ENCODE measurements around the gene FAM118B. TPM values are rescaled to one million over a fixed set of nuclear protein-coding genes. Genes with fewer than 3 reads are reported as not detected.
"Not testable (repeated sequence)": the region's sequence is repeated elsewhere in the genome, so short reads cannot be mapped to it uniquely, and the experiment has no call there.

The FAM118B gene
- total RNA-seq, 1 donor from 2014 or later: 32.4 TPM

GRCh38 chr11:126303623-126304456 lies 92.3 kb downstream of the FAM118B start, which contains the start of gene DCPS:
TSS of gene DCPS (plus strand) at chr11:126304060. CDS start at chr11:126304081, 21 bp downstream.
- no peak for TF ChIP-seq CTCF (IDR thresholded peaks at IDR 0.05; ENCODE audit: unreplicated experiment)
- H3K27me3 Mint-ChIP-seq: no peaks in the 10 kb centered on the region
- H3K9me3 Mint-ChIP-seq (ENCODE audit: low read depth): no peaks in the 10 kb centered on the region
- H3K4me3 Mint-ChIP-seq (ENCODE audit: low read depth): peak within 1 kb of the TSS; percentile 88
- DNase-seq (ENCODE audit: low spot score, unreplicated experiment): peak; percentile 85
- H3K27ac Mint-ChIP-seq: peak within 1 kb of the TSS; percentile 95
- H3K4me1 Mint-ChIP-seq (ENCODE audit: low read depth): peaks cover 16% of the 10 kb centered on the region
- peaks cover 5% of the 10 kb centered on the region for H3K36me3 Mint-ChIP-seq (ENCODE audit: insufficient read depth)

- Mint-ChIP-seq H3K36me3 (ENCODE audit: insufficient read depth) (peaks cover 2% of the 10 kb centered on the region), H3K4me3 (ENCODE audit: low read depth) (peak overlapping the region; percentile 88), H3K9me3 (ENCODE audit: low read depth) (no peaks in the 10 kb centered on the region), H3K27me3 (no peaks in the 10 kb centered on the region), H3K4me1 (ENCODE audit: low read depth) (peaks cover 16% of the 10 kb centered on the region), H3K27ac (peak overlapping the region; percentile 95)
- no peak for DNase-seq (ENCODE audit: low spot score, unreplicated experiment)
- no peak for TF ChIP-seq CTCF (IDR thresholded peaks at IDR 0.05; ENCODE audit: unreplicated experiment)
Measured at GRCh38 chr11:126304457-126305075, 93.0 kb downstream of the FAM118B start.

DNA sequence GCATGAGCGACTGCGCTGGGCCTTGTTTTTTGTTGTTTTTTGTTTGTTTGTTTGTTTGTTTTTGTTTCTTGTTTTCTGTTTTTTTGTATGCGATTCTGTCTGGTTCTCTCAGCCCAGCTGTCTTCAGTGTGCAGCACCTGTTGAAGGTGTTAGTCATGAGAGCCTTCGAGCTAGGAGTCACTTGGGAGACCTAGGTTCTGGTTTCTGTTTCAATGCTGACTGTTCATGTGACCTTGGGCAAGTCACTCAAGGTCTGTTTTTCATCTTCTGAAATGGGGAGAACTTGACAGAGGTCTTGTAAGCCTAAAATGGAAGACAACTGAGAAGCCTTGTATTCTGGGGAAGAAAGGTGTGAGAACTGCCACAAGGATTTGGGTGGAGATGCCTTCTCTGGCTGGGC lies 94.1 kb downstream of the FAM118B start:
- H3K4me1 Mint-ChIP-seq (ENCODE audit: low read depth): peaks cover 16% of the 10 kb centered on the region
- DNase-seq (ENCODE audit: low spot score, unreplicated experiment): no peak
- no peaks in the 10 kb centered on the region for H3K9me3 Mint-ChIP-seq (ENCODE audit: low read depth)
- TF ChIP-seq CTCF (IDR thresholded peaks at IDR 0.05; ENCODE audit: unreplicated experiment): no peak
- H3K27me3 Mint-ChIP-seq: no peaks in the 10 kb centered on the region
- H3K27ac Mint-ChIP-seq: no peak overlapping the region
- H3K36me3 Mint-ChIP-seq (ENCODE audit: insufficient read depth): peaks cover 2% of the 10 kb centered on the region
- H3K4me3 Mint-ChIP-seq (ENCODE audit: low read depth): no peak overlapping the region

DNA sequence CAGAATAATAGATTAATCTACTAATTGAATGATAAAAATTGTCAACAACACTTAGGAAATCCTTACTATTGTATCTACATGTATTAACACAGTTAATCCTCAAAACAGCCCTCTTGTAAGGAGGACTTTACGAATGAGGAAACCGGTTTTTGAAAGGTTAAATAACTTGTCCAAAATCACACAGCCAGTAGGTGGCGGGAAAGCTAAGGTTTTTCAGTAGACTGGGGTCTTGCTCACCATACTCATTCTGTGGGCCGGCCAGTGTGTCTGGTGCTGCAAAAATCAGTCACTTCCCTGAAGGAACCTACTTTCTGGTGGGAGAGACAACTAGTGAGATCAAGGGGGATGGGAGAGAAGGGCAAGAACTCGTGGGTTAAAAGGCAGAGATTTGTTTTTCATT lies 96.1 kb downstream of the FAM118B start:
- peaks cover 16% of the 10 kb centered on the region for H3K4me1 Mint-ChIP-seq (ENCODE audit: low read depth)
- peaks cover under 1% of the 10 kb centered on the region for H3K36me3 Mint-ChIP-seq (ENCODE audit: insufficient read depth)
- H3K4me3 Mint-ChIP-seq (ENCODE audit: low read depth): no peak overlapping the region
- no peaks in the 10 kb centered on the region for H3K27me3 Mint-ChIP-seq
- peak; percentile 54 for TF ChIP-seq CTCF (IDR thresholded peaks at IDR 0.05; ENCODE audit: unreplicated experiment)
- no peak for DNase-seq (ENCODE audit: low spot score, unreplicated experiment)
- H3K9me3 Mint-ChIP-seq (ENCODE audit: low read depth): no peaks in the 10 kb centered on the region
- peak overlapping the region; percentile 68 for H3K27ac Mint-ChIP-seq

DNA sequence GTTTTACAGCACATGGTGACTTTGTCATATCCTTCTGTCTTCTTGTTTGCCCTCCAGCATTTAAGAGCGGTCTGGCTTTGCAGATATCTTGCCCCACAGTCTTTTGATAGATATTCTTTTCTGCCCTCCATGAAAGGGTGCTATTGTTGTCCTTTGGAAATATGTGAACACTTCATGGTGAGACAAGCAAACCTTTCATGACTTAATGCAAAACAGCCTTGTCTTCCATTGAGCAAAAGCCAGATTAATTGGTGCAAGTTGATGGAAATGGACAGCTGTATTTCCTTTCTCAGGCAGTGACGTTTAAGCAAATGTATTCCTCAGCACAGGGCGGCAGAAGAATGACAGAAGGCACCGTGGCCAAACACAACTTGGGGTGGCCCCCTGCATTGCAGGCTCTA lies 96.7 kb downstream of the FAM118B start:
- H3K4me1 Mint-ChIP-seq (ENCODE audit: low read depth): peaks cover 16% of the 10 kb centered on the region
- no peaks in the 10 kb centered on the region for H3K27me3 Mint-ChIP-seq
- H3K36me3 Mint-ChIP-seq (ENCODE audit: insufficient read depth): no peaks in the 10 kb centered on the region
- H3K27ac Mint-ChIP-seq: no peak overlapping the region
- H3K9me3 Mint-ChIP-seq (ENCODE audit: low read depth): no peaks in the 10 kb centered on the region
- DNase-seq (ENCODE audit: low spot score, unreplicated experiment): no peak
- no peak for TF ChIP-seq CTCF (IDR thresholded peaks at IDR 0.05; ENCODE audit: unreplicated experiment)
- H3K4me3 Mint-ChIP-seq (ENCODE audit: low read depth): no peak overlapping the region

DNA sequence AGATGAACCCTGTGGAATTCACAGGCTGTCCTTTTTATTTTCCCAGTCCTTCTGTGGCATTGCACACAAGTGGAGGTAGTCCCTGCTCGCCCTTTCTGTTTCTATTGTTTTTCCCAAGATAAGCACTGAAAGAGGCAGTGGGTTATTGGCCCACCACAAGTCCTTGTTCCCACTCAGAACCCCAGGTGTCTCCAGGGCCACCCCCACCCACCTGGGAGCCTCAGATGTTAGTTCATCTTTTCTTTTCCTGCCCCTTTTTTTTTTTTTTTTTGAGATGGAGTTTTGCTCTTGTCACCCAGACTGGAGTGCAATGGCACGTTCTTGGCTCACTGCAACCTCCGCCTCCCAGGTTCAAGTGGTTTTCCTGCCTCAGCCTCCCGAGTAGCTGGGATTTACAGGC lies 97.2 kb downstream of the FAM118B start:
- H3K4me3 Mint-ChIP-seq (ENCODE audit: low read depth); H3K27ac Mint-ChIP-seq; H3K36me3 Mint-ChIP-seq (ENCODE audit: insufficient read depth); DNase-seq (ENCODE audit: low spot score, unreplicated experiment); H3K9me3 Mint-ChIP-seq (ENCODE audit: low read depth); H3K27me3 Mint-ChIP-seq: not testable (repeated sequence)
- H3K4me1 Mint-ChIP-seq (ENCODE audit: low read depth): peaks cover 13% of the 10 kb centered on the region

All from progenitor cell of endocrine pancreas (in vitro differentiated cells).